A172 (cell line): Measurements from ENCODE around the gene ATP13A5. TPM values are rescaled to one million over a fixed set of nuclear protein-coding genes. Genes with fewer than 3 reads are reported as not detected.

Experiments
- DNase-seq: peaks from one replicate; pipeline ENCODE4 v3.0.0-alpha.2; 2015; ENCODE audit warnings: low spot score
- total RNA-seq: library from RNA; depleted of rRNA; stranded (reverse); fragments of >200 nt; shearing (Covaris generic); gene quantifications from 2 replicates; pipeline ENCODE4 v1.2.3, GENCODE V29; 2014; rRNA removed

ATP13A5 gene
- not detected in 2 replicates for total RNA-seq

GRCh38 chr3:193378706-193379105 is at the start of gene ATP13A5:
TSS of gene ATP13A5 (minus strand) at chr3:193378753. CDS start at chr3:193378725, 28 bp downstream.
- no peak for DNase-seq

- DNase-seq, result no peak
Observed at GRCh38 chr3:193418576-193419373, 40.2 kb upstream of the ATP13A5 start.

GRCh38 chr3:193416629-193417028 is 38.1 kb upstream of the ATP13A5 start:
- no peak for DNase-seq

- no peak for DNase-seq
Observed at GRCh38 chr3:193407688-193408087, 29.1 kb upstream of the ATP13A5 start.

- DNase-seq, result no peak
Observed at GRCh38 chr3:193407112-193407511, 28.6 kb upstream of the ATP13A5 start.

GRCh38 chr3:193403307-193403706 is 24.8 kb upstream of the ATP13A5 start:
- DNase-seq, result no peak

GRCh38 chr3:193400304-193400703 is 21.8 kb upstream of the ATP13A5 start:
- DNase-seq, result no peak

GRCh38 chr3:193396451-193397244 is 18.1 kb upstream of the ATP13A5 start:
- DNase-seq, result no peak

- peak; percentile 84 for DNase-seq
Observed at GRCh38 chr3:193391902-193392301, 13.3 kb upstream of the ATP13A5 start.

- no peak for DNase-seq
Observed at GRCh38 chr3:193389335-193389734, 10.8 kb upstream of the ATP13A5 start.

GRCh38 chr3:193388361-193388760 is 9.8 kb upstream of the ATP13A5 start:
- no peak for DNase-seq

- no peak for DNase-seq
Observed at GRCh38 chr3:193387596-193387995, 9.0 kb upstream of the ATP13A5 start.

- no peak for DNase-seq
Observed at GRCh38 chr3:193377591-193377990, 962 bp downstream of the ATP13A5 start.

- no peak for DNase-seq
Observed at GRCh38 chr3:193375614-193376013, 2.9 kb downstream of the ATP13A5 start.

GRCh38 chr3:193372783-193373182 is 5.8 kb downstream of the ATP13A5 start:
- DNase-seq, result no peak

GRCh38 chr3:193367868-193368267 is 10.7 kb downstream of the ATP13A5 start:
- DNase-seq, result no peak

- DNase-seq, result no peak
Observed at GRCh38 chr3:193357291-193357690, 21.3 kb downstream of the ATP13A5 start.

- no peak for DNase-seq
Observed at GRCh38 chr3:193354423-193354822, 24.1 kb downstream of the ATP13A5 start.

- no peak for DNase-seq
Observed at GRCh38 chr3:193350744-193351143, 27.8 kb downstream of the ATP13A5 start.

- DNase-seq, result no peak
Observed at GRCh38 chr3:193348686-193349085, 29.9 kb downstream of the ATP13A5 start.

- DNase-seq, result no peak
Observed at GRCh38 chr3:193347521-193348501, 30.7 kb downstream of the ATP13A5 start.

GRCh38 chr3:193346259-193346658 is 32.3 kb downstream of the ATP13A5 start:
- DNase-seq, result no peak
